HepG2 (cell line): Measurements from ENCODE around the gene MSANTD2.

Experiments
- CHD2 ChIP-seq: IDR thresholded peaks from 2 replicates; pipeline ENCODE4 v1.6.1; 2011; ENCODE audit warnings: low read depth, low read length, improper control_type of control experiment
- CTCF ChIP-seq: sonication (generic); formaldehyde crosslinking; IDR thresholded peaks from 2 replicates; pipeline ENCODE4 v1.5.0; 2020; ENCODE audit warnings: mild to moderate bottlenecking, missing genetic modification reagents, moderate library complexity
- NONO ChIP-seq, 2 experiments: fragments of 450-650 bp in 1 of 2; sonication (generic) in 1 of 2; formaldehyde crosslinking in 1 of 2; IDR thresholded peaks in 1 of 2; conservative IDR thresholded peaks in 1 of 2; 2 replicates each; pipeline versions ENCODE4 v1.6.1 to v1.8.0; 2017 to 2022; ENCODE audit warnings: mild to moderate bottlenecking in 1 of 2, missing genetic modification reagents in 1 of 2, moderate library complexity in 1 of 2
- SMARCC2 ChIP-seq: fragments of 450-650 bp; IDR thresholded peaks from 2 replicates; pipeline ENCODE4 v1.6.1; 2017; ENCODE audit warnings: antibody characterized with exemption, mild to moderate bottlenecking

DNA sequence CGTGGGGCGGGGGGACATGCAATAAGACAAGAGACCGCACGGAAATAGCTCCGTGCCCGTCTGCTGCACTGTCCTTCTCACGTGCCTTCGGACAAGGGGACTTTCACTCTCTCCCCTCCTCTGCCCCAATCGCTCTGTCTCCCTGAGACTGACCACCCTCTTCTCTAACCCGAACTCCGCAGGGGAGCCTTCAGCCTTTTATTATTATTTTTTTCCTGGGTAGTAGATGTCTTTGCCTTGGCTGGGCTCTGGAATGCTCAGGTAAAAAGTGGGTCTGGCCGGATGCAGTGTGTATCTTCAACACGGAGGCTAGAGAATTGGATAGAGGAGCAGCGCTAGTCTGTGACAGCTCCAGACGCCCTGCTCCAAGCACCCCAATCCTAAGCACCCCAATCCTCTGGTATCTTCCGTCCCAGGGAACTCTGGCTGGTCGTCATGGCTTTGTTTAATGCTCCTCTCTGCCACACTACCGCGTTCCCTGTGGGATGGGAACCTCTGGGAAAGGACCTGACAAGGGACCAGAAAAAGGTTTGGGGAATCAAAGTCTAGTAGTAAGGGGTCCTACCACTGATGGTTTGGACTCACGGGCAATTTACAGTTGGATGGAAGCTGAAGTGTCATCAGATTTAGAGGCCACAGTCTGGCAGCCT lies 39.9 kb upstream of the MSANTD2 start:
- no peak for TF ChIP-seq CHD2
- TF ChIP-seq NONO (IDR thresholded peaks at IDR 0.05): no peak
- TF ChIP-seq NONO (CRISPR knock-in tag; conservative IDR thresholded peaks at IDR 0.05): no peak
- no peak for TF ChIP-seq SMARCC2
- no peak for TF ChIP-seq CTCF
